ENCODE measurements around the gene PHACTR1.

Gene PHACTR1

GRCh38 chr6:13033145-13033544 lies 316.6 kb downstream of the PHACTR1 start:
- ChIA-PET POLR2A (ENCODE audit: low non-redundant PET) (no interaction called here), CTCF (no interaction called here)
- DNase-seq (ENCODE audit: low spot score), result no peak
- no peak overlapping the region for H3K27ac ChIP-seq
- TF ChIP-seq CTCF (conservative IDR thresholded peaks at IDR 0.05; ENCODE audit: low read depth), result no peak

DNA sequence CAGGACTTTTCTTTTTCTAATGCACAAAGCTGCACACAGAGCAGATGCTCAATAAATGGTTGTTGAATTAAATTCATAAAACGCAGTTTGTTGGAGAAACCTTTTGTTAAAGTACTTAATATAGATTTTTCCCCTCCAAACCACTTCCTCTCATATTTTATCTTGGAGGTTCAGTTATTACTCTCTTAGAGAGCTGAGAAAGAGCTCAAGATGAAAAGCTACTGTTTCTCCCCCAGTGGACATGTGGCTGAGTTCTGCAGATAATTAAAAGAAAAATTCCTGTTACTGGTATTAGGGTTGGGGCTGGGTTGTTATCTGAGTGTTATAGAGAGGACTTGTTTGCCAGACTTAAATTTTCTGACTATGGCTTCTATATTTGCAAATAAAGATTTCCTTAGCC lies 317.7 kb downstream of the PHACTR1 start:
- H3K27ac ChIP-seq, result no peak overlapping the region
- no peak for TF ChIP-seq CTCF (conservative IDR thresholded peaks at IDR 0.05; ENCODE audit: low read depth)
- DNase-seq (ENCODE audit: low spot score), result no peak
- CTCF ChIA-PET, result interaction anchor here (0.6 kb wide), 1 partner anchor 26 kb away, joined by 3 read pairs; no protein-coding TSS in a partner anchor
- POLR2A ChIA-PET (ENCODE audit: low non-redundant PET), result no interaction called here

DNA sequence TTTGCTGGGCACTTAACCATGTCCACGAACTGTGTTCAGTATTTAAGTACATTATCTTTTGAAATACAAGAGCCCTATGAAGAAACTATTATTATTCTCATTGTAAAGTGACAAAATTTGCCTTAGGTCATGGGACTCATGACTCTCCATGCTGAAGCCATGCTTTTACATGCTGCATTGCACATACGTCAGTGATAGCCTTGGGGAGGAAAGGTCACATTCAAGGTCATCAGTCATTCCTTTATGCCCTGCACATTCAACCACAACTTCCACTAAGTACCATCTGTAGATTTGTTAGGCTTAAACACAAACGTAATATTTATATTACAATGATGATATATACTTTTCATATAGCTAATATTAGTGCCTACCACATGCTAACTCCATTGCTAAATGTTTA lies 319.0 kb downstream of the PHACTR1 start:
- no peak overlapping the region for H3K27ac ChIP-seq
- no peak for TF ChIP-seq CTCF (conservative IDR thresholded peaks at IDR 0.05; ENCODE audit: low read depth)
- ChIA-PET POLR2A (ENCODE audit: low non-redundant PET) (no interaction called here), CTCF (interaction anchor here (0.6 kb wide), 1 partner anchor 19 kb away, joined by 4 read pairs; no protein-coding TSS in a partner anchor)
- no peak for DNase-seq (ENCODE audit: low spot score)

- POLR2A ChIA-PET (ENCODE audit: low non-redundant PET), result no interaction called here
- CTCF ChIA-PET, result no interaction called here
These were observed 321.7 kb downstream of the PHACTR1 start for GRCh38 chr6:13038315-13038714.

GRCh38 chr6:13038741-13039190 lies 322.2 kb downstream of the PHACTR1 start:
- no peak for TF ChIP-seq CTCF (conservative IDR thresholded peaks at IDR 0.05; ENCODE audit: low read depth)
- H3K27ac ChIP-seq, result no peak overlapping the region
- DNase-seq (ENCODE audit: low spot score), result no peak
- CTCF ChIA-PET, result no interaction called here
- POLR2A ChIA-PET (ENCODE audit: low non-redundant PET), result no interaction called here

More at GRCh38 chr6:13038315-13038714, 321.7 kb downstream of the PHACTR1 start:
- no peak for TF ChIP-seq CTCF (conservative IDR thresholded peaks at IDR 0.05; ENCODE audit: low read depth)
- no peak for DNase-seq (ENCODE audit: low spot score)
- no peak overlapping the region for H3K27ac ChIP-seq

- no peak overlapping the region for H3K27ac ChIP-seq
- ChIA-PET POLR2A (ENCODE audit: low non-redundant PET) (no interaction called here), CTCF (no interaction called here)
- DNase-seq (ENCODE audit: low spot score), result peak; percentile 59
- no peak for TF ChIP-seq CTCF (conservative IDR thresholded peaks at IDR 0.05; ENCODE audit: low read depth)
These were observed 327.8 kb downstream of the PHACTR1 start for GRCh38 chr6:13044390-13044789.

- ChIA-PET POLR2A (ENCODE audit: low non-redundant PET) (no interaction called here), CTCF (no interaction called here)
- TF ChIP-seq CTCF (conservative IDR thresholded peaks at IDR 0.05; ENCODE audit: low read depth), result no peak
- H3K27ac ChIP-seq, result no peak overlapping the region
- DNase-seq (ENCODE audit: low spot score), result no peak
These were observed 328.3 kb downstream of the PHACTR1 start for GRCh38 chr6:13044896-13045295.
